OCI-LY7 (cell line): ENCODE data around the gene ABHD8.
A peak's percentile ranks its signal among the peaks of the same experiment; 100 is the strongest.

Experiments
- CTCF ChIP-seq: fragments of 200-600 bp; sonication (generic); conservative IDR thresholded peaks from 2 replicates; pipeline ENCODE4 v1.5.1; 2014; ENCODE audit warnings: mild to moderate bottlenecking, antibody characterized with exemption, low read length, moderate library complexity, mixed read lengths
- EZH2phosphoT487 ChIP-seq: fragments of 200-600 bp; sonication (generic); IDR thresholded peaks from 2 replicates; pipeline ENCODE4 v1.6.1; 2018; ENCODE audit warnings: low read depth, borderline replicate concordance, mild to moderate bottlenecking, mixed run types, antibody characterized with exemption, low read length, moderate library complexity, mixed read lengths

GRCh38 chr19:17333611-17334413 is 30.6 kb upstream of the ABHD8 start:
- TF ChIP-seq EZH2phosphoT487 (no peak), CTCF (0 out of 2 replicates have a peak, but pooled peaks have one; percentile 27)
